HCT116 (cell line): Measurements from ENCODE around the gene RHNO1.

Experiments
- POLR2A ChIP-seq: IDR thresholded peaks from 2 replicates; pipeline ENCODE4 v1.7.0; 2011; ENCODE audit warnings: borderline replicate concordance; ENCODE audit not compliant: insufficient read depth, insufficient read length; ENCODE audit errors: extremely low read depth
- ZNF274 ChIP-seq: fragments of 200-500 bp; sonication (Bioruptor generic); IDR thresholded peaks from 2 replicates; pipeline ENCODE4 v1.6.1; 2014; ENCODE audit warnings: mild to moderate bottlenecking, low read depth, low read length, inconsistent platforms

DNA sequence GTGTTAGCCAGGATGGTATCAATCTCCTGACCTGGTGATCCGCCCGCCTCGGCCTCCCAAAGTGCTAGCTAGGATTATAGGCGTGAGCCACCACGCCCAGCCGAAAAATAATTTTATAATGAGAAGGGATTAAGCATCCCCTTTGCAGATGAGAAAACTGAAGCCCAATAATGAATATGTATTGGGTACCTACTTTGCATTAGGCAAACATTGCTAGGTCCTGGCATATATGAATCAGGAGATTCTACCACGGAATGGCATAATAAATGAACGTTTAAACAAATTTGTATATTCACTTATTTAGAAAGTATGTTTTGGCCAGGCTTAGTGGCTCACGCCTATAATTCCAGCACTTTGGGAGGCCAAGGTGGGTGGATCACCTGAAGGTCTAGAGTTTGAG is 46.0 kb downstream of the RHNO1 start:
- TF ChIP-seq POLR2A: no peak
- no peak for TF ChIP-seq ZNF274
